Transverse colon (tissue), 3 donors: ENCODE data around the gene AMACR.

Experiments used
- CTCF ChIP-seq, 5 experiments: fragments of 200-600 bp in 3 of 5; fragments of 450-650 bp in 2 of 5; sonication (generic) in 3 of 5; IDR thresholded peaks; 1 replicate in 2 of 5; 2 replicates in 3 of 5; pipeline ENCODE4 v1.5.1; 2016 to 2017; ENCODE audit warnings: antibody characterized with exemption in 5 of 5, inconsistent platforms in 3 of 5, mild to moderate bottlenecking in 2 of 5, moderate library complexity in 1 of 5
- EP300 ChIP-seq: sonication (generic); formaldehyde crosslinking; IDR thresholded peaks from one replicate; pipeline ENCODE4 v1.6.1; 2017; ENCODE audit warnings: antibody characterized with exemption, low read depth

- TF ChIP-seq CTCF (IDR thresholded peaks at IDR 0.05) (no peak), EP300 (no peak)
Measured at GRCh38 chr5:34038838-34039237, 31.0 kb upstream of the AMACR start.
